ENCODE results near the gene IL15.

The IL15 gene

GRCh38 chr4:141771889-141772830 lies 135.8 kb downstream of the IL15 start:
- no peak for DNase-seq (ENCODE audit: low spot score)

DNA sequence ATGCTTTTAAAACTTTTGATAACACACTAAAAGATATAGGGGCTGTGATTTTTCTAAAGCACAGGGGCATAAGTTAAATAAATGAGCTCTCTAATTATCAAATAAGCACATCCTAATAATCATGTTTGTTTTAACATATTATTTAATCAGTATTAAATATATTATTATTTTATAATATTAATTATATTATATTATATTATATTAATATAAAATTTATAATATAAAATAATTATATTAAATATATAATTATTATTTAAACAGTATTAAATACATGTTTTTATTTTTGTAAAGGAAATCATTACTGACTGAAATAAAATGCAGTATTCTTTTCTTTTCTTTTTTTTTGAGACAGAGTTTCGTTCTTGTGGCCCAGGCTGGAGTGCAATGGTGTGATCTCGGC lies 136.5 kb downstream of the IL15 start:
- DNase-seq (ENCODE audit: low spot score), result no peak

DNA sequence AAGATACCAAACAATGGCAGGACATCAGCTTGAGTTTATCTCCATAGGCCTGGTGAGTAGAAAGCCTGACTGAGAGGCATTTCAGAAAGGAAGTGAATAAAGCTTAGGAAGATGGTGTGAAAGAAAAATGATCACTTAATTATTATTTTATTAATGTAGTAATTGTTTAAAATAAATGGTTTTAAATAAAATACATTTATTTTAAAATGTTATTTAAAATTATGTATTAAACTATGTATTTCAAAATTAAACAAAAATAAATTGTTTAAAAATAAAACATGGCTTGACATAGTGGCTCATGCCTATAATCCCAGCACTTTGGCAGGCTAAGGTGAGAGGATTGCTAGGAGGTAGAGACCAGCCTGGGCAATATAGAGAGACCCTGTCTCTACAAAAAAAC lies 145.8 kb downstream of the IL15 start:
- DNase-seq (ENCODE audit: low spot score), result no peak
